Heart left ventricle (tissue), 16 donors: ENCODE data around the gene CBFA2T2. TPM values are rescaled to one million over a fixed set of nuclear protein-coding genes. Genes with fewer than 3 reads are reported as not detected.

ENCODE experiments used
- ATAC-seq, 4 donors: fragments of 200-7000 bp; cut with Tn5 transposase; one replicate each; pipeline ENCODE4 v1.9.1; 2020 to 2022; ENCODE audit warnings: moderate library complexity in 4 of 4, mild to moderate bottlenecking in 3 of 4, moderate number of reproducible peaks in 1 of 4
- DNase-seq, 5 donors: peaks; one replicate each; pipeline ENCODE4 v3.0.0-alpha.2; 2020
- H3K27ac ChIP-seq, 12 donors: fragments of 200-600 bp; sonication (generic) in 4 of 12; one replicate each; pipeline versions ENCODE4 v1.5.0 to v1.8.0; 2016 to 2022; ENCODE audit warnings: mild to moderate bottlenecking in 2 of 12
- H3K27me3 ChIP-seq, 9 donors: fragments of 200-600 bp; sonication (generic) in 2 of 9; one replicate each; pipeline versions ENCODE4 v1.5.1 to v1.8.0; 2016 to 2022; ENCODE audit warnings: mild to moderate bottlenecking in 3 of 9
- H3K36me3 ChIP-seq, 9 donors: fragments of 200-600 bp; sonication (generic) in 2 of 9; one replicate each; pipeline versions ENCODE4 v1.5.0 to v1.8.0; 2018 to 2022; ENCODE audit warnings: mild to moderate bottlenecking in 2 of 9
- H3K4me1 ChIP-seq, 12 donors: fragments of 200-600 bp; sonication (generic) in 4 of 12; one replicate each; pipeline versions ENCODE4 v1.5.0 to v1.8.0; 2016 to 2022; ENCODE audit warnings: mild to moderate bottlenecking in 3 of 12
- H3K4me3 ChIP-seq, 12 donors: fragments of 200-600 bp; sonication (generic) in 4 of 12; one replicate each; pipeline versions ENCODE4 v1.5.0 to v1.8.0; 2017 to 2022; ENCODE audit warnings: mild to moderate bottlenecking in 9 of 12, moderate library complexity in 4 of 12
- H3K9me3 ChIP-seq, 12 donors: fragments of 200-600 bp; sonication (generic) in 4 of 12; one replicate each; pipeline versions ENCODE4 v1.5.0 to v1.8.0; 2016 to 2022; ENCODE audit warnings: mild to moderate bottlenecking in 1 of 12
- CTCF ChIP-seq, 12 donors: fragments of 200-600 bp; sonication (generic) in 4 of 12; IDR thresholded peaks; one replicate each; pipeline versions ENCODE4 v1.5.0 to v1.8.0; 2018 to 2022; ENCODE audit warnings: antibody characterized with exemption in 12 of 12, mild to moderate bottlenecking in 5 of 12
- POLR2A ChIP-seq, 2 donors: fragments of 450-650 bp; IDR thresholded peaks; one replicate each; pipeline ENCODE4 v1.6.1; 2017; ENCODE audit warnings: antibody characterized with exemption in 2 of 2, mild to moderate bottlenecking in 2 of 2, moderate library complexity in 2 of 2
- WGBS, 4 donors: extraction: QIAGEN DNeasy Blood & Tissue Kit in 2 of 4; methylation state at CpG; one replicate each; pipeline versions ENCODE4 v1.1.5 to v1.1.7; 2013 to 2018; 5-methylcytosine and 5-hydroxymethylcytosine counted together
- intact Hi-C, 10 donors: fragments of 100-400 bp; cut with DNase I; formaldehyde crosslinking; loops; one replicate each; pipeline versions ENCODE4 v1.11.1 to v1.14.2; 2022
- polyA plus RNA-seq, 2 donors: library from polyadenylated mRNA; stranded (reverse); fragments of 200-250 nt; gene quantifications; one replicate each; pipeline ENCODE4 v1.2.3, GENCODE V29; 2013
- total RNA-seq, 9 donors: library from RNA; depleted of rRNA in 2 of 9; stranded (reverse); fragments of >200 nt in 2 of 9; fragmentation: NEBNext Ultra II Directional in 3 of 9; extraction: Animal tissue kit (Norgen Biotek cat#: 25700) in 3 of 9; gene quantifications; one replicate each; pipeline versions ENCODE4 v1.1.0 to v1.2.4, GENCODE V29; 2016 to 2023
- donor health status: ischemic (EF 13 %, LVEDD 7.1; RV severe dilation, severe dysfunction).
- donor health status: healthy with polysubstance abuse.
- donor health status: DM: no; HTN: yes; CAD: no.
- donor health status: DM: no; HTN: no; CAD: no.
- donor health status: ischemic (EF 25% LVEDD 6.9; RV normal size, moderate dysfunction).
- donor health status: ischemic (EF 25% LVEDD 5.7; RV mildly dilated, moderate dysfunction).
- donor health status: healthy.
- donor health status: DM: yes; HTN: yes; CAD: no.
- donor health status: ischemic (EF 35%, LVEDD 5.7; RV mildly dilated, moderate dysfunction).
- donor health status: nonischemic (EF 11% LVEDD 7.7; RV severe dilation, severe dysfunction).
- donor health status: DM: yes; HTN: yes; CAD: no.
- donor health status: PGD.
- donor health status: ischemic (EF 29% LVEDD 5.4; RV normal size, mild dysfunction).
- donor health status: nonischemic (EF 23%, LVEDD 6.1; RV moderate dilation, normal function).

The CBFA2T2 gene
- total and polyA plus RNA-seq, 11 donors, result 4.6 to 15.0 (median 9.9) TPM

GRCh38 chr20:33636776-33637175 is 146.9 kb downstream of the CBFA2T2 start:
- no peak for DNase-seq
- ATAC-seq, result no peak
- H3K9me3 ChIP-seq, result no peaks in the 10 kb centered on the region
- no peaks in the 10 kb centered on the region for H3K4me1 ChIP-seq
- WGBS, 4 donors, result 48 to 86% (median 79%) methylated on average over 1 of the region's 1 CpG
- H3K27ac ChIP-seq, result no peak overlapping the region
- no peaks in the 10 kb centered on the region for H3K27me3 ChIP-seq
- no peak overlapping the region for H3K4me3 ChIP-seq
- TF ChIP-seq CTCF (IDR thresholded peaks at IDR 0.05), result no peak
- no peak for TF ChIP-seq POLR2A (IDR thresholded peaks at IDR 0.05)
- intact Hi-C loops, result no loop called here
- peaks cover 0 to 97% (median 81%) of the 10 kb centered on the region in 9 donors for H3K36me3 ChIP-seq

- WGBS, 4 donors, result 58 to 78% (median 76%) methylated on average over 13 of the region's 13 CpGs
- H3K27me3 ChIP-seq, result no peaks in the 10 kb centered on the region
- H3K27ac ChIP-seq, result no peak overlapping the region
- H3K4me3 ChIP-seq, result no peak overlapping the region
- intact Hi-C loops, result no loop called here
- no peaks in the 10 kb centered on the region for H3K4me1 ChIP-seq
- peaks cover 0 to 93% (median 85%) of the 10 kb centered on the region in 9 donors for H3K36me3 ChIP-seq
- no peak for DNase-seq
- H3K9me3 ChIP-seq, result no peaks in the 10 kb centered on the region
- no peak for TF ChIP-seq POLR2A (IDR thresholded peaks at IDR 0.05)
- no peak for TF ChIP-seq CTCF (IDR thresholded peaks at IDR 0.05)
- no peak for ATAC-seq
Observed at GRCh38 chr20:33640287-33640686, 150.4 kb downstream of the CBFA2T2 start.

- no peak for TF ChIP-seq CTCF (IDR thresholded peaks at IDR 0.05)
- TF ChIP-seq POLR2A (IDR thresholded peaks at IDR 0.05), result no peak
- WGBS, 4 donors, result 84 to 90% (median 88%) methylated on average over 20 to 28 of the region's 28 CpGs
Observed at GRCh38 chr20:33644313-33645071, 154.6 kb downstream of the CBFA2T2 start.

GRCh38 chr20:33645072-33645358 is 155.1 kb downstream of the CBFA2T2 start:
- H3K27me3 ChIP-seq, result no peaks in the 10 kb centered on the region
- 59 to 83% (median 78%) methylated on average over 4 of the region's 4 CpGs for WGBS, 4 donors
- intact Hi-C loops, result no loop called here
- peaks cover 0 to 36% (median 17%) of the 10 kb centered on the region in 12 donors for H3K4me1 ChIP-seq
- peaks cover 0 to 64% (median 57%) of the 10 kb centered on the region in 9 donors for H3K36me3 ChIP-seq
- ATAC-seq, result no peak
- DNase-seq, result no peak
- H3K27ac ChIP-seq, result no peak overlapping the region
- TF ChIP-seq CTCF (IDR thresholded peaks at IDR 0.05) (no peak), POLR2A (IDR thresholded peaks at IDR 0.05) (no peak)
- H3K4me3 ChIP-seq, result no peak overlapping the region
- no peaks in the 10 kb centered on the region for H3K9me3 ChIP-seq

More at GRCh38 chr20:33644313-33645071, 154.6 kb downstream of the CBFA2T2 start:
- Histone ChIP-seq H3K4me3 (no peak overlapping the region), H3K27ac (no peak overlapping the region), H3K4me1 (peaks cover 0 to 33% (median 17%) of the 10 kb centered on the region in 12 donors), H3K27me3 (no peaks in the 10 kb centered on the region), H3K9me3 (no peaks in the 10 kb centered on the region), H3K36me3 (peaks cover 0 to 69% (median 62%) of the 10 kb centered on the region in 9 donors)
- intact Hi-C loops, result no loop called here
- DNase-seq (no peak), ATAC-seq (no peak)
